ENCODE measurements around the gene DMBX1. TPM values are rescaled to one million over a fixed set of nuclear protein-coding genes. Genes with fewer than 3 reads are reported as not detected.

DMBX1 gene
- total RNA-seq, 2 donors from 2014 or later = 5.7 to 16.6 TPM

GRCh38 chr1:46495778-46496177 lies 6.1 kb downstream of the DMBX1 start:
- no peak for DNase-seq
- Mint-ChIP-seq H3K27ac (no peak overlapping the region), H3K9me3 (no peaks in the 10 kb centered on the region), H3K36me3 (ENCODE audit: low read depth) (no peaks in the 10 kb centered on the region), H3K27me3 (ENCODE audit: insufficient read depth) (peaks cover 98% of the 10 kb centered on the region), H3K4me3 (no peak overlapping the region), H3K4me1 (peaks cover 46% of the 10 kb centered on the region)
- Histone ChIP-seq H3K9me3 (ENCODE audit: control insufficient read depth, low read length) (no peaks in the 10 kb centered on the region), H3K4me3 (ENCODE audit: low read length) (no peak overlapping the region), H3K4me1 (ENCODE audit: control insufficient read depth, insufficient read depth, low read length) (no peaks in the 10 kb centered on the region), H3K36me3 (ENCODE audit: control insufficient read depth, insufficient read depth, low read length) (no peaks in the 10 kb centered on the region), H3K9ac (ENCODE audit: extremely low read depth, low read length, poor library complexity, severe bottlenecking) (no peak overlapping the region), H3K27me3 (ENCODE audit: control insufficient read depth, insufficient read depth, low read length, poor library complexity, severe bottlenecking) (peaks cover 87% of the 10 kb centered on the region), H3K27ac (ENCODE audit: low read depth, low read length) (no peak overlapping the region)
- WGBS, 2 experiments (ENCODE audit: insufficient coverage in 1 of 2, insufficient read length in 1 of 2) = 91 to 100% methylated on average over 1 to 2 of the region's 2 CpGs
- TF ChIP-seq CTCF (conservative IDR thresholded peaks at IDR 0.05) = no peak

GRCh38 chr1:46496505-46496904 lies 6.9 kb downstream of the DMBX1 start:
- H3K27ac Mint-ChIP-seq = no peak overlapping the region
- 90 to 94% methylated on average over 5 to 6 of the region's 6 CpGs for WGBS, 2 experiments (ENCODE audit: insufficient coverage in 1 of 2, insufficient read length in 1 of 2)
- no peak overlapping the region for H3K4me3 ChIP-seq (ENCODE audit: low read length)
- no peak overlapping the region for H3K27ac ChIP-seq (ENCODE audit: low read depth, low read length)
- no peak for TF ChIP-seq CTCF (conservative IDR thresholded peaks at IDR 0.05)
- peaks cover 87% of the 10 kb centered on the region for H3K27me3 ChIP-seq (ENCODE audit: control insufficient read depth, insufficient read depth, low read length, poor library complexity, severe bottlenecking)
- H3K27me3 Mint-ChIP-seq (ENCODE audit: insufficient read depth) = peaks cover 97% of the 10 kb centered on the region
- no peak overlapping the region for H3K9ac ChIP-seq (ENCODE audit: extremely low read depth, low read length, poor library complexity, severe bottlenecking)
- H3K9me3 ChIP-seq (ENCODE audit: control insufficient read depth, low read length) = no peaks in the 10 kb centered on the region
- peaks cover 45% of the 10 kb centered on the region for H3K4me1 Mint-ChIP-seq
- no peak for DNase-seq
- H3K4me3 Mint-ChIP-seq = no peak overlapping the region
- H3K36me3 ChIP-seq (ENCODE audit: control insufficient read depth, insufficient read depth, low read length) = no peaks in the 10 kb centered on the region
- no peaks in the 10 kb centered on the region for H3K36me3 Mint-ChIP-seq (ENCODE audit: low read depth)
- H3K4me1 ChIP-seq (ENCODE audit: control insufficient read depth, insufficient read depth, low read length) = no peaks in the 10 kb centered on the region
- H3K9me3 Mint-ChIP-seq = no peaks in the 10 kb centered on the region

- Histone ChIP-seq H3K36me3 (ENCODE audit: control insufficient read depth, insufficient read depth, low read length) (no peaks in the 10 kb centered on the region), H3K4me1 (ENCODE audit: control insufficient read depth, insufficient read depth, low read length) (no peaks in the 10 kb centered on the region), H3K9ac (ENCODE audit: extremely low read depth, low read length, poor library complexity, severe bottlenecking) (no peak overlapping the region), H3K4me3 (ENCODE audit: low read length) (no peak overlapping the region), H3K9me3 (ENCODE audit: control insufficient read depth, low read length) (no peaks in the 10 kb centered on the region), H3K27ac (ENCODE audit: low read depth, low read length) (no peak overlapping the region), H3K27me3 (ENCODE audit: control insufficient read depth, insufficient read depth, low read length, poor library complexity, severe bottlenecking) (peaks cover 87% of the 10 kb centered on the region)
- H3K27me3 Mint-ChIP-seq (ENCODE audit: insufficient read depth) = peaks cover 95% of the 10 kb centered on the region
- H3K4me3 Mint-ChIP-seq = no peak overlapping the region
- H3K36me3 Mint-ChIP-seq (ENCODE audit: low read depth) = no peaks in the 10 kb centered on the region
- DNase-seq = no peak
- no peak overlapping the region for H3K27ac Mint-ChIP-seq
- WGBS, 2 experiments (ENCODE audit: insufficient coverage in 1 of 2, insufficient read length in 1 of 2) = 83 to 89% methylated on average over 2 of the region's 3 CpGs
- H3K4me1 Mint-ChIP-seq = peaks cover 40% of the 10 kb centered on the region
- TF ChIP-seq CTCF (conservative IDR thresholded peaks at IDR 0.05) = no peak
- H3K9me3 Mint-ChIP-seq = no peaks in the 10 kb centered on the region
Measured at GRCh38 chr1:46497020-46497419, 7.4 kb downstream of the DMBX1 start.

All from endodermal cell (in vitro differentiated cells).